ENCODE results near the gene RUFY1.

GRCh38 chr5:179553875-179554274 lies 3.5 kb downstream of the RUFY1 start:
- TF ChIP-seq ZSCAN12 (CRISPR knock-in tag; IDR thresholded peaks at IDR 0.05) (no peak), REST (IDR thresholded peaks at IDR 0.05; ENCODE audit: borderline replicate concordance in 1 of 2, low read depth in 1 of 2, low read length in 2 of 2) (no peak), CREM (IDR thresholded peaks at IDR 0.05) (no peak), CREM (CRISPR knock-in tag; IDR thresholded peaks at IDR 0.05) (no peak), ZBTB44 (CRISPR knock-in tag; IDR thresholded peaks at IDR 0.05) (no peak), TBL1XR1 (IDR thresholded peaks at IDR 0.05; ENCODE audit: borderline replicate concordance, low read length, partially characterized antibody) (no peak)
